Esophagus squamous epithelium (tissue), 4 donors: ENCODE data around the gene CD300LG.

Source experiments
- POLR2A ChIP-seq, 4 donors: fragments of 450-650 bp; IDR thresholded peaks; one replicate each; pipeline ENCODE4 v1.6.1; 2017; ENCODE audit warnings: antibody characterized with exemption in 4 of 4, mild to moderate bottlenecking in 4 of 4, moderate library complexity in 3 of 4
- TF ChIP-seq, protein P1 (sequence below), 6 experiments: fragments of 450-650 bp in 4 of 6; fragments of 200-600 bp in 2 of 6; sonication (generic) in 2 of 6; IDR thresholded peaks; one replicate each; pipeline ENCODE4 v1.5.1; 2016 to 2019; ENCODE audit warnings: antibody characterized with exemption in 6 of 6, mild to moderate bottlenecking in 4 of 6, moderate library complexity in 4 of 6

DNA sequence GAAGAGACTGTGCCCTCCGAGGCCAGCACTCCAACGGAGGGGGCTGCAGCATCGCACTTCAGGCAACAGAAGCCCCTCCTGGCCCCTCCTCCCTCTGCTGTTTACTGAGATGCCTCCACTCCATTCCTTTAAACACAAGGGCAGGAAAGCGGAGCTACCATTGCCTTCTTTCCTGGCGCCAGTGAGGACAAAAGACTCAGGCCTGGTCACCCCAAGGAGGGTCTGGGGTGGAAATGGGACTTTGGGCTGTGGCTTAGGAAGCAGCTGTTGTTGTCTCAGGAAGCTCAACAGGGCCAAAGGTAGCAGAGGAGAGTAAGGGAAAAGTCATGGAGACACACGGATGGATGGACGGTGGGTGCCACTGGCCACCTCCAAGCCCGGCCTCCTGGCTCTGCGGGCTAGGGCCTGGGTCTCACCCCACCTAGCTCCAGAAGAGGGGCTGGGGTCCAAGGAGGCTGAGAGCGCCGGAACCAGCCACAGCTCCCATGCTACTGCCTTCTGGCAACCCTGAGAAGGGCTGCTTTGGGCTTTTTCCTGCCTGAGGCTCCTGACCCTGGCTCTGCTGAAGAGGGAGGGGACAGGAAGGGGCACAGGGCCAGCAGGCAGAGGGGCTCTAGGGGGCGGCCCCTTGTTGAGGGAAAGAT, 11.1 kb downstream of the CD300LG start:
- TF ChIP-seq, protein P1, sequence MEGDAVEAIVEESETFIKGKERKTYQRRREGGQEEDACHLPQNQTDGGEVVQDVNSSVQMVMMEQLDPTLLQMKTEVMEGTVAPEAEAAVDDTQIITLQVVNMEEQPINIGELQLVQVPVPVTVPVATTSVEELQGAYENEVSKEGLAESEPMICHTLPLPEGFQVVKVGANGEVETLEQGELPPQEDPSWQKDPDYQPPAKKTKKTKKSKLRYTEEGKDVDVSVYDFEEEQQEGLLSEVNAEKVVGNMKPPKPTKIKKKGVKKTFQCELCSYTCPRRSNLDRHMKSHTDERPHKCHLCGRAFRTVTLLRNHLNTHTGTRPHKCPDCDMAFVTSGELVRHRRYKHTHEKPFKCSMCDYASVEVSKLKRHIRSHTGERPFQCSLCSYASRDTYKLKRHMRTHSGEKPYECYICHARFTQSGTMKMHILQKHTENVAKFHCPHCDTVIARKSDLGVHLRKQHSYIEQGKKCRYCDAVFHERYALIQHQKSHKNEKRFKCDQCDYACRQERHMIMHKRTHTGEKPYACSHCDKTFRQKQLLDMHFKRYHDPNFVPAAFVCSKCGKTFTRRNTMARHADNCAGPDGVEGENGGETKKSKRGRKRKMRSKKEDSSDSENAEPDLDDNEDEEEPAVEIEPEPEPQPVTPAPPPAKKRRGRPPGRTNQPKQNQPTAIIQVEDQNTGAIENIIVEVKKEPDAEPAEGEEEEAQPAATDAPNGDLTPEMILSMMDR (IDR thresholded peaks at IDR 0.05): no peak
- no peak for TF ChIP-seq POLR2A (IDR thresholded peaks at IDR 0.05)
